H1 (cell line): ENCODE results near the gene HSD17B2. TPM values are rescaled to one million over a fixed set of nuclear protein-coding genes. Genes with fewer than 3 reads are reported as not detected.

Experiments
- CTCF ChIA-PET: fragments of 300-600 bp; sonication (Branson Sonifier 250); formaldehyde crosslinking; loops from one replicate; lab custom pipeline; 2021; ENCODE audit not compliant: partially characterized antibody; lab: Charles Lee
- POLR2A ChIA-PET: fragments of 300-600 bp; sonication (Branson Sonifier 250); formaldehyde crosslinking; loops from one replicate; lab custom pipeline; 2021; ENCODE audit warnings: inconsistent platforms; ENCODE audit not compliant: partially characterized antibody; lab: Charles Lee
- DNase-seq, 2 experiments: peaks; one replicate each; pipeline versions ENCODE4 v3.0.0 to v3.0.0-alpha.2; 2010 to 2022; ENCODE audit warnings: low spot score in 2 of 2, low read depth in 1 of 2, mixed read lengths in 1 of 2
- FAIRE-seq: peaks from 2 replicates; lab custom pipeline; 2011; peaks lifted over from hg19 to GRCh38; lab: Jason Lieb, UNC
- H2AFZ ChIP-seq: 2 replicates; pipeline ENCODE4 v1.8.1; 2012; ENCODE audit warnings: low read length, inconsistent platforms
- H2AK5ac ChIP-seq: 2 replicates; pipeline ENCODE4 v1.6.1; 2013; ENCODE audit warnings: low read depth, low read length
- H2BK120ac ChIP-seq: replicated peaks from 2 replicates; pipeline ENCODE3; 2013; ENCODE audit warnings: low read depth, low read length, inconsistent platforms
- H2BK12ac ChIP-seq: 2 replicates; pipeline ENCODE4 v1.6.1; 2013; ENCODE audit warnings: low read depth, low read length
- H2BK15ac ChIP-seq: 2 replicates; pipeline ENCODE4 v1.6.1; 2013; ENCODE audit warnings: low read length
- H2BK20ac ChIP-seq: 2 replicates; pipeline ENCODE4 v1.6.1; 2013; ENCODE audit warnings: low read length
- H2BK5ac ChIP-seq: 2 replicates; pipeline ENCODE4 v1.6.1; 2013; ENCODE audit warnings: low read depth, low read length
- H3K14ac ChIP-seq: 2 replicates; pipeline ENCODE4 v1.6.1; 2013; ENCODE audit warnings: inconsistent platforms; ENCODE audit not compliant: insufficient read length
- H3K18ac ChIP-seq: 2 replicates; pipeline ENCODE4 v1.6.1; 2013; ENCODE audit warnings: low read length; ENCODE audit errors: extremely low read depth
- H3K23ac ChIP-seq: 2 replicates; pipeline ENCODE4 v1.6.1; 2013; ENCODE audit warnings: inconsistent platforms; ENCODE audit not compliant: insufficient read length
- H3K23me2 ChIP-seq: 2 replicates; pipeline ENCODE4 v1.6.1; 2013; ENCODE audit warnings: low read depth, low read length
- H3K27ac ChIP-seq: 2 replicates; pipeline ENCODE4 v1.6.1; 2011; ENCODE audit warnings: low read depth, low read length, inconsistent platforms
- H3K27me3 ChIP-seq, 4 experiments: replicated peaks in 1 of 4; 1 replicate in 1 of 4; 2 replicates in 3 of 4; pipeline versions ENCODE4 v1.6.1 to v1.8.1; 2011 to 2013; ENCODE audit warnings: low read length in 3 of 4, mild to moderate bottlenecking in 3 of 4, inconsistent platforms in 2 of 4, mixed read lengths in 2 of 4, moderate library complexity in 1 of 4; ENCODE audit not compliant: control insufficient read depth in 3 of 4, insufficient read depth in 3 of 4; ENCODE audit errors: extremely low read depth in 1 of 4
- H3K36me3 ChIP-seq, 4 experiments: 2 replicates each; pipeline versions ENCODE4 v1.6.1 to v1.8.1; 2011 to 2013; ENCODE audit warnings: mild to moderate bottlenecking in 4 of 4, low read length in 3 of 4, moderate library complexity in 2 of 4, control low read depth in 1 of 4, inconsistent platforms in 1 of 4; ENCODE audit not compliant: insufficient read depth in 4 of 4, control insufficient read depth in 2 of 4
- H3K4ac ChIP-seq: replicated peaks from 2 replicates; pipeline ENCODE3; 2013; ENCODE audit warnings: low read length, low read depth, mixed read lengths, inconsistent platforms; ENCODE audit not compliant: insufficient read length
- H3K4me1 ChIP-seq, 4 experiments: replicated peaks in 1 of 4; 1 replicate in 1 of 4; 2 replicates in 3 of 4; pipeline versions ENCODE4 v1.6.1 to v1.8.1; 2011 to 2013; ENCODE audit warnings: low read length in 3 of 4, inconsistent platforms in 2 of 4, mixed read lengths in 1 of 4; ENCODE audit not compliant: insufficient read depth in 4 of 4, control insufficient read depth in 3 of 4
- H3K4me2 ChIP-seq, 2 experiments: 2 replicates each; pipeline versions ENCODE4 v1.6.1 to v1.8.1; 2011 to 2013; ENCODE audit warnings: low read depth in 2 of 2, low read length in 2 of 2, control low read depth in 1 of 2, inconsistent platforms in 1 of 2, mild to moderate bottlenecking in 1 of 2; ENCODE audit not compliant: insufficient read depth in 1 of 2
- H3K4me3 ChIP-seq, 4 experiments: fragments of 200-600, 300-600 bp in 1 of 4; sonication (generic), shearing (Covaris generic), sonication (Bioruptor Twin) in 1 of 4; 2 replicates each; pipeline versions ENCODE4 v1.5.1 to v1.8.1; 2011 to 2016; ENCODE audit warnings: low read length in 4 of 4, low read depth in 3 of 4, control low read depth in 2 of 4, inconsistent platforms in 2 of 4, mild to moderate bottlenecking in 2 of 4, mixed read lengths in 1 of 4, moderate library complexity in 1 of 4; ENCODE audit not compliant: insufficient read depth in 2 of 4; ENCODE audit errors: extremely low read depth in 1 of 4
- H3K56ac ChIP-seq: replicated peaks from 2 replicates; pipeline ENCODE3; 2013; ENCODE audit warnings: low read depth, mild to moderate bottlenecking, mixed read lengths, low read length, inconsistent platforms; ENCODE audit not compliant: insufficient read length
- H3K79me1 ChIP-seq: 2 replicates; pipeline ENCODE4 v1.6.1; 2013; ENCODE audit warnings: low read depth, low read length, control low read depth
- H3K79me2 ChIP-seq, 2 experiments: 2 replicates each; pipeline versions ENCODE4 v1.6.1 to v1.8.1; 2012 to 2013; ENCODE audit warnings: low read length in 2 of 2, mild to moderate bottlenecking in 2 of 2, inconsistent platforms in 1 of 2; ENCODE audit not compliant: insufficient read depth in 2 of 2, control insufficient read depth in 1 of 2
- H3K9ac ChIP-seq, 4 experiments: replicated peaks in 1 of 4; 1 replicate in 1 of 4; 2 replicates in 3 of 4; pipeline versions ENCODE4 v1.6.1 to v1.8.1; 2011 to 2013; ENCODE audit warnings: low read depth in 3 of 4, low read length in 3 of 4, control low read depth in 2 of 4, mild to moderate bottlenecking in 2 of 4, moderate library complexity in 2 of 4, inconsistent platforms in 1 of 4; ENCODE audit errors: extremely low read depth in 1 of 4
- H3K9me3 ChIP-seq, 2 experiments: 2 replicates each; pipeline versions ENCODE4 v1.6.1 to v1.8.1; 2012 to 2013; ENCODE audit warnings: mild to moderate bottlenecking in 2 of 2, moderate library complexity in 2 of 2, control low read depth in 1 of 2, inconsistent platforms in 1 of 2, low read depth in 1 of 2, low read length in 1 of 2, mixed read lengths in 1 of 2; ENCODE audit not compliant: insufficient read depth in 2 of 2
- H4K20me1 ChIP-seq, 2 experiments: replicated peaks in 1 of 2; 2 replicates each; pipeline versions ENCODE3 to v1.8.1; 2011 to 2013; ENCODE audit warnings: inconsistent platforms in 2 of 2, low read length in 2 of 2, mild to moderate bottlenecking in 1 of 2; ENCODE audit not compliant: insufficient read depth in 2 of 2, control insufficient read depth in 1 of 2
- H4K5ac ChIP-seq: 2 replicates; pipeline ENCODE4 v1.6.1; 2013; ENCODE audit warnings: low read length, low read depth, mixed read lengths, inconsistent platforms; ENCODE audit not compliant: insufficient read length
- H4K8ac ChIP-seq: 2 replicates; pipeline ENCODE4 v1.8.0; 2013; ENCODE audit warnings: mild to moderate bottlenecking, moderate library complexity, low read length, inconsistent platforms; ENCODE audit not compliant: insufficient read depth; ENCODE audit errors: extremely low read depth
- H4K91ac ChIP-seq: replicated peaks from 2 replicates; pipeline ENCODE3; 2013; ENCODE audit warnings: low read length, mixed read lengths, inconsistent platforms; ENCODE audit not compliant: insufficient read length
- CEBPB ChIP-seq: IDR thresholded peaks from 2 replicates; pipeline ENCODE4 v1.6.1; 2012; ENCODE audit warnings: low read depth, low read length
- RAD21 ChIP-seq, 2 experiments: IDR thresholded peaks in 1 of 2; conservative IDR thresholded peaks in 1 of 2; 2 replicates each; pipeline ENCODE4 v1.6.1; 2011; ENCODE audit warnings: low read depth in 2 of 2, low read length in 2 of 2, improper control_type of control experiment in 1 of 2, inconsistent platforms in 1 of 2, mild to moderate bottlenecking in 1 of 2, moderate library complexity in 1 of 2
- TAF1 ChIP-seq: IDR thresholded peaks from 2 replicates; pipeline ENCODE4 v1.6.1; 2011; ENCODE audit warnings: mild to moderate bottlenecking, low read depth, low read length
- WGBS, 2 experiments: shearing (Covaris generic) in 1 of 2; methylation state at CpG; one replicate each; pipeline versions ENCODE4 v1.1.6 to v1.1.7; 2013 to 2015; ENCODE audit warnings: low lambda C conversion rate in 2 of 2, mixed read lengths in 2 of 2, inconsistent platforms in 1 of 2, low coverage in 1 of 2, missing lambda C conversion rate in 1 of 2; ENCODE audit not compliant: insufficient replicate concordance in 2 of 2, insufficient coverage in 1 of 2, insufficient read length in 1 of 2; ENCODE audit errors: extremely low coverage in 1 of 2, missing lambda C conversion rate in 1 of 2; 5-methylcytosine and 5-hydroxymethylcytosine counted together
- polyA plus RNA-seq, 7 experiments: library from polyadenylated mRNA; depleted of rRNA in 3 of 7; stranded (reverse) in 5 of 7; unstranded in 2 of 7; fragments of >200 nt in 5 of 7; fragments of 200-250 nt in 2 of 7; gene quantifications; 1 replicate in 5 of 7; 2 replicates in 1 of 7; 4 replicates in 1 of 7; pipeline versions ENCODE4 v1.2.1 to v1.2.3, GENCODE V29; 2011 to 2013; ENCODE audit warnings: missing spikeins in 2 of 7, mixed read lengths in 2 of 7
- total RNA-seq: library from RNA; stranded (reverse); fragmentation: NEBNext Ultra II Directional; extraction: Animal tissue kit (Norgen Biotek cat#: 25700); gene quantifications from 2 replicates; pipeline ENCODE4 v1.2.1, GENCODE V29; 2021
- TF ChIP-seq, protein P1 (sequence below), 3 experiments: IDR thresholded peaks; 1 replicate in 2 of 3; 2 replicates in 1 of 3; pipeline versions ENCODE4 v1.5.1 to v1.6.1; 2011; ENCODE audit warnings: low read length in 3 of 3, mild to moderate bottlenecking in 3 of 3, inconsistent platforms in 2 of 3, low read depth in 1 of 3, moderate library complexity in 1 of 3; ENCODE audit not compliant: insufficient read depth in 1 of 3; ENCODE audit errors: control extremely low read depth in 1 of 3

The HSD17B2 gene
- total and polyA plus RNA-seq, 2 of the 8 experiments (the other 6 are each of a cell fraction or from before 2014, with no cell fraction given) = not detected

- H3K4ac ChIP-seq = no peak overlapping the region
- no peak overlapping the region for H4K8ac ChIP-seq
- no peak overlapping the region for H2AK5ac ChIP-seq
- H2BK20ac ChIP-seq = no peak overlapping the region
- no peaks in the 10 kb centered on the region for H3K79me2 ChIP-seq
- CTCF ChIA-PET = interaction anchor here (0.8 to 4.2 kb wide), 21 partner anchors 8 to 1193 kb away, joined by 3 to 38 read pairs (median 4); no protein-coding TSS in a partner anchor
- H2BK15ac ChIP-seq = no peak overlapping the region
- H3K4me2 ChIP-seq = no peak overlapping the region
- H3K56ac ChIP-seq = no peak overlapping the region
- no peak overlapping the region for H3K23ac ChIP-seq
- no peaks in the 10 kb centered on the region for H3K4me1 ChIP-seq
- H2BK120ac ChIP-seq = no peak overlapping the region
- FAIRE-seq (no peak), DNase-seq (no peak)
- no peak overlapping the region for H3K4me3 ChIP-seq
- H3K27ac ChIP-seq = no peak overlapping the region
- H3K79me1 ChIP-seq = no peaks in the 10 kb centered on the region
- no peak overlapping the region for H4K5ac ChIP-seq
- WGBS, 2 experiments = 54% methylated on average over 5 of the region's 5 CpGs; no CpG with 5 or more reads in 1 of the 2 experiments
- H2BK5ac ChIP-seq = no peak overlapping the region
- H3K36me3 ChIP-seq = no peaks in the 10 kb centered on the region
- peaks cover 0 to 1% (median 0%) of the 10 kb centered on the region in 4 experiments; a peak in 1 of 7 replicates for H3K27me3 ChIP-seq
- no peak overlapping the region for H4K91ac ChIP-seq
- no peaks in the 10 kb centered on the region for H4K20me1 ChIP-seq
- no peak overlapping the region for H3K9ac ChIP-seq
- POLR2A ChIA-PET = interaction anchor here (1.0 kb wide), 1 partner anchor 106 kb away, joined by 3 read pairs; no protein-coding TSS in a partner anchor
- no peak overlapping the region for H3K18ac ChIP-seq
- H3K14ac ChIP-seq = no peak overlapping the region
- H3K23me2 ChIP-seq = no peaks in the 10 kb centered on the region
- no peak overlapping the region for H2AFZ ChIP-seq
- TF ChIP-seq TAF1 (no peak), RAD21 (IDR thresholded peaks at IDR 0.05 in 1 of 2, conservative IDR thresholded peaks at IDR 0.05 in 1 of 2; ENCODE audit: low read depth in 2 of 2, low read length in 2 of 2) (peak; percentile 56 to 61), CEBPB (peak; percentile 61; the same call in 1 of the 2 replicates)
- TF ChIP-seq, protein P1, sequence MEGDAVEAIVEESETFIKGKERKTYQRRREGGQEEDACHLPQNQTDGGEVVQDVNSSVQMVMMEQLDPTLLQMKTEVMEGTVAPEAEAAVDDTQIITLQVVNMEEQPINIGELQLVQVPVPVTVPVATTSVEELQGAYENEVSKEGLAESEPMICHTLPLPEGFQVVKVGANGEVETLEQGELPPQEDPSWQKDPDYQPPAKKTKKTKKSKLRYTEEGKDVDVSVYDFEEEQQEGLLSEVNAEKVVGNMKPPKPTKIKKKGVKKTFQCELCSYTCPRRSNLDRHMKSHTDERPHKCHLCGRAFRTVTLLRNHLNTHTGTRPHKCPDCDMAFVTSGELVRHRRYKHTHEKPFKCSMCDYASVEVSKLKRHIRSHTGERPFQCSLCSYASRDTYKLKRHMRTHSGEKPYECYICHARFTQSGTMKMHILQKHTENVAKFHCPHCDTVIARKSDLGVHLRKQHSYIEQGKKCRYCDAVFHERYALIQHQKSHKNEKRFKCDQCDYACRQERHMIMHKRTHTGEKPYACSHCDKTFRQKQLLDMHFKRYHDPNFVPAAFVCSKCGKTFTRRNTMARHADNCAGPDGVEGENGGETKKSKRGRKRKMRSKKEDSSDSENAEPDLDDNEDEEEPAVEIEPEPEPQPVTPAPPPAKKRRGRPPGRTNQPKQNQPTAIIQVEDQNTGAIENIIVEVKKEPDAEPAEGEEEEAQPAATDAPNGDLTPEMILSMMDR (IDR thresholded peaks at IDR 0.05; ENCODE audit: control extremely low read depth in 1 of 3, insufficient read depth in 1 of 3, low read depth in 1 of 3, low read length in 3 of 3) = peak in 2 of 3 experiments; percentile 30 to 75; a peak in 2 of 4 replicates
- TF ChIP-seq, all 59 proteins: peak for 3
- H2BK12ac ChIP-seq = no peak overlapping the region
- no peaks in the 10 kb centered on the region for H3K9me3 ChIP-seq
Observed at GRCh38 chr16:82061861-82062525, 26.9 kb downstream of the HSD17B2 start.
